HepG2 (cell line): ENCODE measurements around the gene PMS2.

Experiments
- CBFB ChIP-seq: sonication (generic); formaldehyde crosslinking; IDR thresholded peaks from 2 replicates; pipeline ENCODE4 v1.4.0; 2020; ENCODE audit warnings: missing genetic modification reagents
- CBX5 ChIP-seq: sonication (generic); formaldehyde crosslinking; IDR thresholded peaks from 2 replicates; pipeline ENCODE4 v1.4.0; 2020; ENCODE audit warnings: missing genetic modification reagents, borderline replicate concordance
- CENPT ChIP-seq: sonication (generic); formaldehyde crosslinking; IDR thresholded peaks from 2 replicates; pipeline ENCODE4 v1.8.0; 2022; ENCODE audit warnings: low read depth, mild to moderate bottlenecking, moderate library complexity, missing genetic modification reagents
- FOXA3 ChIP-seq: IDR thresholded peaks from 2 replicates; pipeline ENCODE4 v1.6.1; 2016; ENCODE audit warnings: missing genetic modification reagents, missing compliant biosample characterization
- NFYB ChIP-seq: sonication (generic); formaldehyde crosslinking; IDR thresholded peaks from 2 replicates; pipeline ENCODE4 v1.4.0; 2020; ENCODE audit warnings: missing genetic modification reagents
- PAF1 ChIP-seq: IDR thresholded peaks from 2 replicates; pipeline ENCODE4 v1.6.1; 2016; ENCODE audit warnings: missing genetic modification reagents, missing compliant biosample characterization
- POLR2A ChIP-seq, 2 experiments: IDR thresholded peaks; 2 replicates each; pipeline ENCODE4 v1.6.1; 2011; ENCODE audit warnings: low read depth in 2 of 2, low read length in 2 of 2, mild to moderate bottlenecking in 1 of 2, moderate library complexity in 1 of 2; ENCODE audit not compliant: insufficient read depth in 1 of 2
- RAD21 ChIP-seq: fragments of 450-650 bp; formaldehyde crosslinking; IDR thresholded peaks from 2 replicates; pipeline ENCODE4 v1.5.0; 2020; ENCODE audit warnings: mild to moderate bottlenecking
- TOE1 ChIP-seq: sonication (generic); formaldehyde crosslinking; IDR thresholded peaks from 2 replicates; pipeline ENCODE4 v1.4.0; 2020; ENCODE audit warnings: mild to moderate bottlenecking, missing genetic modification reagents
- TF ChIP-seq, protein P1 (sequence below): sonication (generic); formaldehyde crosslinking; IDR thresholded peaks from 2 replicates; pipeline ENCODE4 v1.5.0; 2020; ENCODE audit warnings: mild to moderate bottlenecking, missing genetic modification reagents, moderate library complexity

DNA sequence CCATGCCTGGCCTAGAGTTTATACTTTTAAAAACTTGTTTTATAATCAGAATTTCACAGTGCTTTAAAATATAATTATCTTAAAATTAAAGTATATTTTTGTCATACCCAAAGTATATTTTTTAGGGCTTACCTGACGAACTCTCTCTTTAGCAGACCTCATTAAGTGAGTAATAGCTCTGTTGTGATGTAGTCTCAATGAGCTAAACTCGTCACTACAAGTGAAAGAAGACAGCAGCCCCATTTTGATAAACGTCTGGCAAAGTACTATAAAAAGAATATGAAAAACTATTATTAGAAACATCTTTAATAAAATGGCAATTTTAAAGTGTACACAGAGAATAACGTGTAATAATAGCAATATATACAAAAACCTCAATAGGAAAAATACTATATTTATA lies 40.9 kb upstream of the PMS2 start:
- TF ChIP-seq CENPT, result no peak
- TF ChIP-seq, protein P1, sequence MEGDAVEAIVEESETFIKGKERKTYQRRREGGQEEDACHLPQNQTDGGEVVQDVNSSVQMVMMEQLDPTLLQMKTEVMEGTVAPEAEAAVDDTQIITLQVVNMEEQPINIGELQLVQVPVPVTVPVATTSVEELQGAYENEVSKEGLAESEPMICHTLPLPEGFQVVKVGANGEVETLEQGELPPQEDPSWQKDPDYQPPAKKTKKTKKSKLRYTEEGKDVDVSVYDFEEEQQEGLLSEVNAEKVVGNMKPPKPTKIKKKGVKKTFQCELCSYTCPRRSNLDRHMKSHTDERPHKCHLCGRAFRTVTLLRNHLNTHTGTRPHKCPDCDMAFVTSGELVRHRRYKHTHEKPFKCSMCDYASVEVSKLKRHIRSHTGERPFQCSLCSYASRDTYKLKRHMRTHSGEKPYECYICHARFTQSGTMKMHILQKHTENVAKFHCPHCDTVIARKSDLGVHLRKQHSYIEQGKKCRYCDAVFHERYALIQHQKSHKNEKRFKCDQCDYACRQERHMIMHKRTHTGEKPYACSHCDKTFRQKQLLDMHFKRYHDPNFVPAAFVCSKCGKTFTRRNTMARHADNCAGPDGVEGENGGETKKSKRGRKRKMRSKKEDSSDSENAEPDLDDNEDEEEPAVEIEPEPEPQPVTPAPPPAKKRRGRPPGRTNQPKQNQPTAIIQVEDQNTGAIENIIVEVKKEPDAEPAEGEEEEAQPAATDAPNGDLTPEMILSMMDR, result no peak
- TF ChIP-seq POLR2A (IDR thresholded peaks at IDR 0.05; ENCODE audit: insufficient read depth in 1 of 2, low read depth in 2 of 2, low read length in 2 of 2), result no peak
- TF ChIP-seq PAF1 (CRISPR knock-in tag), result no peak
- no peak for TF ChIP-seq NFYB (CRISPR knock-in tag)
- TF ChIP-seq RAD21 (CRISPR knock-in tag), result no peak
- no peak for TF ChIP-seq CBX5 (CRISPR knock-in tag)
- no peak for TF ChIP-seq FOXA3 (CRISPR knock-in tag)
- TF ChIP-seq TOE1 (CRISPR knock-in tag), result no peak
- TF ChIP-seq CBFB (CRISPR knock-in tag), result no peak
